Measurements from ENCODE around the gene ZNF532. TPM values are rescaled to one million over a fixed set of nuclear protein-coding genes. Genes with fewer than 3 reads are reported as not detected.

Gene ZNF532
- total RNA-seq, 1 donor: 42.6 TPM

GRCh38 chr18:58929206-58929605 lies 64.5 kb downstream of the ZNF532 start:
- DNase-seq (ENCODE audit: low read depth): no peak
- no peak overlapping the region for H3K4me3 ChIP-seq (ENCODE audit: low read depth, low read length)
- TF ChIP-seq CTCF (IDR thresholded peaks at IDR 0.05; ENCODE audit: insufficient read depth, low read length): no peak

GRCh38 chr18:58934356-58934755 lies 69.7 kb downstream of the ZNF532 start:
- no peak for DNase-seq (ENCODE audit: low read depth)
- no peak overlapping the region for H3K4me3 ChIP-seq (ENCODE audit: low read depth, low read length)
- no peak for TF ChIP-seq CTCF (IDR thresholded peaks at IDR 0.05; ENCODE audit: insufficient read depth, low read length)

- no peak for DNase-seq (ENCODE audit: low read depth)
- TF ChIP-seq CTCF (IDR thresholded peaks at IDR 0.05; ENCODE audit: insufficient read depth, low read length): no peak
- H3K4me3 ChIP-seq (ENCODE audit: low read depth, low read length): no peak overlapping the region
Observed at GRCh38 chr18:58934933-58935577, 70.4 kb downstream of the ZNF532 start.

GRCh38 chr18:58937071-58937886 lies 72.6 kb downstream of the ZNF532 start:
- TF ChIP-seq CTCF (IDR thresholded peaks at IDR 0.05; ENCODE audit: insufficient read depth, low read length): no peak
- H3K4me3 ChIP-seq (ENCODE audit: low read depth, low read length): no peak overlapping the region
- peak; percentile 48 for DNase-seq (ENCODE audit: low read depth)

GRCh38 chr18:58937887-58938267 lies 73.2 kb downstream of the ZNF532 start:
- DNase-seq (ENCODE audit: low read depth): no peak
- no peak overlapping the region for H3K4me3 ChIP-seq (ENCODE audit: low read depth, low read length)
- no peak for TF ChIP-seq CTCF (IDR thresholded peaks at IDR 0.05; ENCODE audit: insufficient read depth, low read length)

- no peak for TF ChIP-seq CTCF (IDR thresholded peaks at IDR 0.05; ENCODE audit: insufficient read depth, low read length)
- no peak overlapping the region for H3K4me3 ChIP-seq (ENCODE audit: low read depth, low read length)
- DNase-seq (ENCODE audit: low read depth): no peak
Observed at GRCh38 chr18:58941426-58942099, 76.9 kb downstream of the ZNF532 start.
